NT2/D1 (cell line): ENCODE results near the gene FANCG.

Source experiments
- SUZ12 ChIP-seq: IDR thresholded peaks from 2 replicates; pipeline ENCODE4 v1.6.1; 2011; ENCODE audit not compliant: insufficient read length, insufficient read depth; ENCODE audit errors: extremely low read depth
- YY1 ChIP-seq: IDR thresholded peaks from 2 replicates; pipeline ENCODE4 v1.6.1; 2011; ENCODE audit not compliant: insufficient read length, insufficient read depth
- ZNF274 ChIP-seq: IDR thresholded peaks from 2 replicates; pipeline ENCODE4 v1.6.1; 2011; ENCODE audit warnings: mild to moderate bottlenecking, low read depth, low read length

GRCh38 chr9:35051069-35051967, 28.4 kb downstream of the FANCG start:
- TF ChIP-seq ZNF274, result no peak
- no peak for TF ChIP-seq SUZ12
- no peak for TF ChIP-seq YY1
